Suppressor macrophage (primary cell): ENCODE data around the gene CD47.
A peak's percentile ranks its signal among the peaks of the same experiment; 100 is the strongest.

Source experiments
- DNase-seq, 4 experiments: peaks; one replicate each; pipeline ENCODE4 v3.0.0-alpha.2; 2020 to 2022

Gene CD47

DNA sequence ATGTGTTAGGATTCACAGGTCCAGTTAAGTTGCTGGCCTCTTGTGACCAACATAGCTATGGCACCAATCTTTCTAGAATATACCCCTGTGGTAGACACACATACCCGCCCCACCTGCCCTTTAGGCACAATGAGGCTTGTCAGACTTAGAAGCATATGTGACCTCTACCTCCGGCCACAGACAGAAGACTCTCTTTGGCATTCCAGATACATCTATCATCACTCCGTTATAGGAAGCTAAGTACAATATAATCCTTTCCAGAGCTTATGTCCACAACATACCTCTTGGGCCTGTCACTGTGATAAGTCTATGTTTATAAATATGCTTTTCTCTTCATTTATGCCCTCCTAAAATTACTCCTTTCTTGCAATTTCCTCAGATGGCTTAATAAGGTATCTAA is 39.8 kb downstream of the CD47 start:
- DNase-seq = no peak

GRCh38 chr3:108047987-108048386 is 42.8 kb downstream of the CD47 start:
- no peak for DNase-seq

DNA sequence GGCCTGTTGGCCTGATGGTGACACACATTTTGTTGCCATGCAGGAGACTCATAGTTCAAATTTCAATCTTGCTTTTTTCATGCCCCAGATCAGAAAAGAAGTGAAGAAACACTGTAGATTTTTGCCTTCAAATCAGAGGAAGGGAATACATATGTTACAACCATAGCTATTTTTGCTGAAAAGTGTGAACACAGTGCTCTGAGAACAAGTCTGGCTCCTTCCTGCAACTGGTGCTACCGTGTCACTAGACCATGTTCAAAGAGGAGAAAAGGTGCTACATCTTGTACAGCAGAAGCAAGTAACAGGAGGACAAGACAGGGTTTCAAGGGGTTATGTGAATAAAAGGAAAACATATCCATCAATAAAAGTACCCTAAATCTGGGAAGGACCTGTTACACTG is 44.6 kb downstream of the CD47 start:
- no peak for DNase-seq

- no peak for DNase-seq
These were observed 46.1 kb downstream of the CD47 start for GRCh38 chr3:108044699-108045098.

DNA sequence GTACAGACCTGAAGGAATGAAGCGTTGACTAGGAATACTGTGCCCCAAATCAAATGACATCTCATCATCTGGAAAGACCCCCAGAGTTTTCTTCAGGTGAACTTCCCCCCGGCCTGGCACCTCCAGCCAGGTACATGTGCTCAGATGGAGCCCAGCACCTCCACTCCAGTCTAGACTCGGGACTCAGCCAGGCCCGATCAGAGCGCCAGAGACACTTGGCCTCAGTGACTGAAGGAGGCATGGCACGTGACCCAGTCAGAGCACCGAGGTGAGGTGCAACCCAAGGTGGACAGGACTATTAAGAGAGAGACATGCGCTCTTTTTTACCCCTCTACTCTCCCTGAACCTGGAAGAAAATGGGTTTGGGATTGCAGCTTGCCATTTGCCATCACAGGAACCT is 48.5 kb downstream of the CD47 start:
- no peak for DNase-seq

DNA sequence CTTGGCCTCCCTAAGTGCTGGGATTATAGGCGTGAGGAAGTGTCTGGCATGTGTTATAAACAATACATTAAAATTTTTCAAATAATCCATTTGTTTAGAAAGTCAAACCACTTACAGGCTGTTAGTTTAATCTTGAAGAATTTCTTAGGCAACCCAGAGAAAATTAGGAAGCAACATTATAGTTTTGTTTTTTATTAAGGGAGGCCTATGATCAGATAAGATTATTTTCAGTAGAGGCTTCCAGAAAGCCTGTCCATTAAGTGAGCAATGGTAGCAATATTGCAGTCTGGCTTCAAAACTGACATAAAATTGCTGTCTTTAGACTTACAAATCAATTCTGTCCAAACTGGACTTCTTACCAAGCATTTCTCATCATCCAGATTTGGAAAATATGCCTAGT is 49.6 kb downstream of the CD47 start:
- DNase-seq = no peak

GRCh38 chr3:108037770-108038169 is 53.1 kb downstream of the CD47 start:
- no peak for DNase-seq

GRCh38 chr3:108036984-108037741 is 53.7 kb downstream of the CD47 start:
- DNase-seq = peak; percentile 58 to 84 (median 70)

GRCh38 chr3:108036401-108036800 is 54.4 kb downstream of the CD47 start:
- DNase-seq = peak in 1 of 4 experiments; percentile 6

DNA sequence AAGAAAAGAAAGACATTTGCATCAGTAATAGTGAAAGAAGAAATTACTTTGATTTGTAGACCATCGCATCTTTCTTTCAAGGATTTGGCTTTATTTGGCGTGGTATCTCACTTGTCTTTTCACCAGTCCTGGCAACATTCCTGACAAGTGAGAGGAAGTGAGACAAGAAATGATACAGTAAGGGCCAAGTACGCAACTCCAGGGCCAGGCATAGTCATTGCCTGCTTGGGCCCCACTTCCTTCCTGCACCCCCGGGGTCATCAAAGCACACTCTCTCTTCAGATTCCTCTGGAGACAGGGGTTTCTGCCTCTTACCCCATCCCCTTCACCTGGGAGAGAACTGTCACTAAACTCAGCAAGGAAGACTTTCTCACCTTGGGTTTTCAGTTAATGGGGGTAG is 55.1 kb downstream of the CD47 start:
- peak; percentile 51 to 68 (median 67) for DNase-seq

DNA sequence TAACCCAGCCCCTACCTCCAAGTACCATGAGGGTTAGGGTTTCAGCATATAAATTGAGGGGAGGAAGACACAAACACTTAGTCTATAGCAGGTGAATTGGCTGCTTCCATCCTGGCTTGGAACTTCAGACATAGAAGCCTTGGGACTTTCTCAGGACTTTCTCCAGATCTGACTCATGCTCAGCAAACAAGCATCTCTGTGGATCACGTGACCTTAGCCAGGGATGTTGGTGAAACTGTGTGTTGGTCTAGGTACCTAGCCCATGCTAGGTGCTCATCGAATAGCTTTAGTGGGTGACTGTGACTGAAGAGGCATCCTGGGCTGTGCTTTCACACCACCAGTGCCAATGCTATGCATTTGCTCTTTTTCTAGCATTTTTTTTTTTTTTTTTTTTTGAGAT is 58.9 kb downstream of the CD47 start:
- DNase-seq = no peak

DNA sequence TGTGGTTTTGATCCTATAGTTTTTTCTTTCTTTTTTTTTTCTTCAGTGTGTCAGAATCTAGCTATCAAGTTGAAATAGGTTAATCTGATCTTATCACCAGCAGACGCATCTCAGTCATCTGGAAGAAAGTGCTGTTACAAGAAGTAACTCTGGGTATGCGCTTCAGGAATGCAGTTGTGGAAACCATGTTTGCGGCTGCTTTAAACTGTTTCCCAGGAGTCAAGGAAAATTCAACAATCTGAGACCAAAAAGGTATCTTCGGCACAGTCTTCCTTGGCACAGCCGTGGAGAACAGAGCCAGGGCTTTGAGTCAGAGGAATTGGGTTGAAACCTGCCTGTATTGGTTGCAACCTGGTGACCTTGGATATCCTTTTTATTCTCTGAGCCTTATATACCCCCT is 59.9 kb downstream of the CD47 start:
- no peak for DNase-seq

DNA sequence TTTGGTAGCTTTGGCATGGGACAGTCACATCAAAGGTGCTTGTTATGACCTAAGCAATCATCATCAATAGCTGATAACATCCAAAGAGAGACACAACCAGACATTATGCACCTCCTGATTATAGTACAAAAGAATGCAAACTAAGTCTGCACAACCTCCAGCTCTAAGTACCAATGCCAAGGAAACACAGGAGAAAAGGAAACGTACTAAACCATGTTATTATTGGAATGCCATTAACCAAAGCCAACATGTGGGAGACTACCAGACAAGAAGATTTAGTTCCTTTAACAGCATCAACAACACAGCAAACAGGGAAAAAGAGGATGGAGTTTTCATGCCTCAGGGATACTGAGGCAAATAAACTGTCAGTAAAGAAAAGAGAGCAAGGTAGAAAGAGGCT is 61.4 kb downstream of the CD47 start:
- DNase-seq = no peak

- peak in 2 of 4 experiments; percentile 23 to 28 for DNase-seq
These were observed 61.9 kb downstream of the CD47 start for GRCh38 chr3:108028896-108029295.

DNA sequence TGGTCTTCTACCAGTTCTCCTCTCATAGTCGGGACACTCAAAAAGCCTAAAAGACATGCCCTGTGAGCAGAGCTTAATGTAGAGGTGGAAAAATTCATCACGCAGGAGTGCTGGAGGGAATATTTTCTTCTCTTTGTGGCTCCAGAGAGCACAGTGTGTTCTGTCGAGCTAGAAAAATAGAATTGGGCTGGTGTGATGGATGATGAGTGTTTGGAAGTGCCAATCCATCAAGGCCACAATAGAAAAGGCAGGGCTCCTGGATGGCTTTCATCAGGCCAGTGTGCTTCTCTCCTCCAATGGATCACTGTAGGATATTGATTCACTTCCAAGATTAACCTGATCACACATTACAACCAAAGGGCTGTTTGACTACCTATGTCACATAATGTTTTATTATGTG is 65.7 kb downstream of the CD47 start:
- no peak for DNase-seq

DNA sequence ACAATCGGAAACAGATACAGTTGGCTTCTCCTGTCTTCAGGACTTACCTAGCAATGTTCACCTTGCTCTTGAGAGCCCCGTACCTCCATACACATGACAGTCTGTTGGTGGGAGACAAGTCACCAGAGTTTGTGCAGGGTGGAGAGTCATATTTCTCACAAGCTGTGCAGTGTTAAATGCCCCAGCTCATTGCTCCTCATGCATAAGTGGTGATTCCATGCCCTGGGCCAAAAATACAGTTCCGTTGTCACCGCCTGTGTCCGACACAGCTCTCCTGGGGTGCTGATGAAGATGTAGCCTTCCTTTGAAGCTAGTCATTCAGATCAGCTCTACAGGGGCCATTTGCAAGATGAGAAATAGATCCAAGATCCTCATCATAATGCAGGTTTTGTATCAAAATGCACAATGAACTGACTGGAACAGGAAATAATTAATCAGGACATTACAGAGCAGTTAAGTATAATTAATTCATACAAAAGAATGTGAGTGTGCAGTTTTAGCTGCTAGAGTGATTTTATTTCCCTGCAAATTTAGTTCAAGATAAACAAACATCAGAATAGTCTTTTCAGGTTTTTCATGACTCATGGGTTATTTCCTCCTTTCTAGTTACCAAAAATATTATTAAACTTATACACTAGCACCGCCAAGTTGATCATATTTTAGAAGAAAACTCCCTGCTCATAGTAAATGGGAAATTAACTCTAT is 66.5 kb downstream of the CD47 start:
- DNase-seq = peak in 2 of 4 experiments; percentile 18 to 19

DNA sequence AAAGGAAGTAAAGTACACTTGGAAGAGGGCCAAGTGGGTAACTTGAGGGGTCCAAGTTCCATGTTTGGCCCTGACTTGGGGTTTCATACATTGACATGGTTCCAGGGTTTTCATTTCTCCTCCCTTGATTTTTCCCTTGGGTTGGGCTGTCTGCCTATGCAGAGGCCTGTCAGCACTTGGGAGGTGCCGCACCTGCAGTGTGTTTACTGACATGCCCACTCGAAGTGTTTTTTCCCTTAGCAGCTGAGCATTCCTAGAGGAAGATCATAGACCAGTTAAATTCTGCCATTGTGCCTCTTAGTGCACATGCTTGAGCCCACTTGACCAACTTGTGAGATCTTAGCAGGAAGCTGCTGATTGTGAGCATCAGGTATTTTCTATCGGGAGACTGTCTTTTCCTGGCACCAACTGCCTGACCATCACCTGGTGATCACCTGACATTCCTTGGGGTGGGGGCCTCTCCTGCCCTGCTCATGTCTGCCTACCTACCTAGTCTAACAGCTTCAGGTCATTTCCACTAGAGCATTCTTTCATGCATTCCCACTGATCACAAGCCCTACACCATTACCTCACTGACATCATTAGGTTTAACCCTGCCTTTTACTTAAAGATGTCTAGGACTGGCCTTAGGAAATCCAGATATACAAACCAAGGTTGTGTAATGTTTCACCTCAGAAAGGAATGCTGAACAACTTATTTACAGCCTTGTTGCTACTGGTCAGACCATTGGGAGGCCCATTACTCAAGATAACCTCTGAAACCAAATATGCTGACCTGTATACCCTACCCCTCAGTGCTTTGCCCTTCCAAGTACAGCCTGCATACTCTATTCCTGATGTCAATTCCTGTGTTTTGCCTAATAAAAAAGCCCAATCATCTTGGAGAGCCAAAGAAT is 68.3 kb downstream of the CD47 start:
- DNase-seq = no peak

DNA sequence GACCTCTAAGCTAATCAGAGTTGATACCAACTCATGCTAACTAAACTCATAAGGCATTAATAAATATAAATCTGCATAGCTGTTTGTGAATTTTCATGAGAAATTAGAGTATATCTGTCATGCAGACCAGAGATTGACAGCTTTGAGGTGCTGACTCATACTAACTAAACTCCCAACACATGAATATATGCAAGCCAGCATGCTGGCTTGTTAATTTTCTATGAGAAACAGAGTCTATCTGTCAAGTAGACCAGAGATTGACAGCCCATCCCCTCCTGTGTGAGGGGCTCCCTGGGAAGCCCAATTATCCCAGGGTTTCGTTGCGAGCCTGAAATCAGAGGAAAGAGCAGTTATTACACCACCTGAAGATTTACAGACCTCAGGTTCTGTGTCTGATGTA is 69.3 kb downstream of the CD47 start:
- DNase-seq = no peak

GRCh38 chr3:108021131-108021530 is 69.7 kb downstream of the CD47 start:
- no peak for DNase-seq

DNA sequence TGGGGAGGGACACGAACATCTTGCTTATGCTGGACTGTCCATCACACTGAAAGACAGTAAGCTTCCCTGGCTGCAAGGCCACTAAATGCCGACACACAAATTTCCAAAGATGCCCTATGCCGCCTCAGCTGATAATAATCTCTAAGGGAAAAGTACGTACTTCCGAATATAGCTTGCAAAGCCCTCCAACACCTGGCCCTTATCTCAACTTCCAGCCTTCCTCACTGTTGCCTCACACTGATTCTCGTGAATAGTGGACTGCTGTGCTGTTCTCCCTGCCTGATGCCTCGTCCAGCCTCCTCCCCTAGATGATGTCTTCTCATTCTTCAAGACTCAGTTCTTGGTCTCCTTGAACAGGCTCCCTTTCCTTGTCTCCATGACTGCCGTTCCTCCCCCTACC is 72.3 kb downstream of the CD47 start:
- no peak for DNase-seq

- DNase-seq = peak in 1 of 4 experiments; percentile 45
These were observed 73.2 kb downstream of the CD47 start for GRCh38 chr3:108017587-108017986.

- no peak for DNase-seq
These were observed 75.9 kb downstream of the CD47 start for GRCh38 chr3:108014943-108015342.
